HepG2 (cell line): ENCODE data around the gene SP140L. TPM values are rescaled to one million over a fixed set of nuclear protein-coding genes. Genes with fewer than 3 reads are reported as not detected.

Experiments used
- BRD4 ChIP-seq: sonication (generic); formaldehyde crosslinking; IDR thresholded peaks from 2 replicates; pipeline ENCODE4 v1.4.0; 2020; ENCODE audit warnings: missing genetic modification reagents
- FOSL2 ChIP-seq: sonication (generic); formaldehyde crosslinking; IDR thresholded peaks from 2 replicates; pipeline ENCODE4 v1.4.0; 2020; ENCODE audit warnings: missing genetic modification reagents
- HNF4G ChIP-seq, 2 experiments: sonication (generic) in 1 of 2; formaldehyde crosslinking in 1 of 2; IDR thresholded peaks; 2 replicates each; pipeline versions ENCODE4 v1.4.0 to v1.6.1; 2011 to 2020; ENCODE audit warnings: borderline replicate concordance in 2 of 2, low read depth in 2 of 2, mild to moderate bottlenecking in 2 of 2, low read length in 1 of 2, missing genetic modification reagents in 1 of 2, moderate library complexity in 1 of 2
- HOXA5 ChIP-seq: sonication (generic); formaldehyde crosslinking; IDR thresholded peaks from 2 replicates; pipeline ENCODE4 v1.4.0; 2020; ENCODE audit warnings: missing genetic modification reagents
- MTA3 ChIP-seq: sonication (generic); formaldehyde crosslinking; IDR thresholded peaks from 2 replicates; pipeline ENCODE4 v1.4.0; 2020; ENCODE audit warnings: missing genetic modification reagents
- MYC ChIP-seq: sonication (generic); formaldehyde crosslinking; IDR thresholded peaks from 2 replicates; pipeline ENCODE4 v1.9.0; 2021; ENCODE audit warnings: missing genetic modification reagents, borderline replicate concordance
- NFIB ChIP-seq: sonication (generic); formaldehyde crosslinking; IDR thresholded peaks from 2 replicates; pipeline ENCODE4 v1.9.0; 2021; ENCODE audit warnings: missing genetic modification reagents, mild to moderate bottlenecking, borderline replicate concordance
- PCBP1 ChIP-seq: fragments of 200-400 bp; formaldehyde crosslinking; IDR thresholded peaks from 2 replicates; pipeline ENCODE4 v1.6.1; 2017; ENCODE audit warnings: mild to moderate bottlenecking, low read depth, low read length, borderline replicate concordance
- ZKSCAN8 ChIP-seq: IDR thresholded peaks from 2 replicates; pipeline ENCODE4 v1.6.1; 2016; ENCODE audit warnings: borderline replicate concordance, missing genetic modification reagents, missing compliant biosample characterization
- ZMAT3 ChIP-seq: sonication (generic); formaldehyde crosslinking; conservative IDR thresholded peaks from 2 replicates; pipeline ENCODE4 v1.7.0; 2021; ENCODE audit warnings: missing genetic modification reagents
- ZNF292 ChIP-seq: sonication (generic); formaldehyde crosslinking; IDR thresholded peaks from 2 replicates; pipeline ENCODE4 v1.8.1; 2022; ENCODE audit warnings: mild to moderate bottlenecking, low read depth, missing genetic modification reagents, borderline replicate concordance
- ZNF660 ChIP-seq: sonication (generic); formaldehyde crosslinking; IDR thresholded peaks from 2 replicates; pipeline ENCODE4 v1.5.1; 2020; ENCODE audit warnings: mild to moderate bottlenecking, low read depth, missing genetic modification reagents, borderline replicate concordance
- ZNF770 ChIP-seq: sonication (generic); formaldehyde crosslinking; IDR thresholded peaks from 2 replicates; pipeline ENCODE4 v1.5.0; 2020; ENCODE audit warnings: mild to moderate bottlenecking, missing genetic modification reagents
- polyA plus RNA-seq, 8 experiments: library from polyadenylated mRNA; depleted of rRNA in 3 of 8; stranded (reverse) in 7 of 8; unstranded in 1 of 8; fragments of >200 nt; fragmentation: Illumina TruSeq in 4 of 8; extraction: Trizol in 4 of 8; gene quantifications; 2 replicates each; pipeline versions ENCODE4 v1.2.1 to v1.2.3, GENCODE V29; 2011 to 2016; ENCODE audit warnings: low read depth in 4 of 8, missing spikeins in 1 of 8, mixed read lengths in 1 of 8; ENCODE audit not compliant: insufficient read depth in 1 of 8
- total RNA-seq, 5 experiments: library from RNA; depleted of rRNA; stranded (reverse); fragments of >200 nt; fragmentation: Illumina TruSeq; extraction: Trizol; gene quantifications; 2 replicates each; pipeline ENCODE4 v1.2.3, GENCODE V29; 2016; ENCODE audit warnings: low read depth in 1 of 5
- TF ChIP-seq, protein P1 (sequence below): IDR thresholded peaks from 2 replicates; pipeline ENCODE4 v1.6.1; 2016
- TF ChIP-seq, protein P2 (sequence below): sonication (generic); formaldehyde crosslinking; IDR thresholded peaks from 2 replicates; pipeline ENCODE4 v1.5.0; 2020; ENCODE audit warnings: mild to moderate bottlenecking, missing genetic modification reagents
- TF ChIP-seq, protein P3 (sequence below), 2 experiments: sonication (generic) in 1 of 2; formaldehyde crosslinking in 1 of 2; IDR thresholded peaks; 2 replicates each; pipeline versions ENCODE4 v1.5.1 to v1.6.1; 2011 to 2020; ENCODE audit warnings: borderline replicate concordance in 1 of 2, low read depth in 1 of 2, low read length in 1 of 2, mild to moderate bottlenecking in 1 of 2, missing genetic modification reagents in 1 of 2, moderate library complexity in 1 of 2
- TF ChIP-seq, protein P4 (sequence below): IDR thresholded peaks from 2 replicates; pipeline ENCODE4 v1.6.1; 2012; ENCODE audit warnings: low read length, improper control_type of control experiment

The SP140L gene
- total and polyA plus RNA-seq, 2 of the 13 experiments (the other 11 are each of a cell fraction or from before 2014, with no cell fraction given), result 10.9 to 17.5 TPM

DNA sequence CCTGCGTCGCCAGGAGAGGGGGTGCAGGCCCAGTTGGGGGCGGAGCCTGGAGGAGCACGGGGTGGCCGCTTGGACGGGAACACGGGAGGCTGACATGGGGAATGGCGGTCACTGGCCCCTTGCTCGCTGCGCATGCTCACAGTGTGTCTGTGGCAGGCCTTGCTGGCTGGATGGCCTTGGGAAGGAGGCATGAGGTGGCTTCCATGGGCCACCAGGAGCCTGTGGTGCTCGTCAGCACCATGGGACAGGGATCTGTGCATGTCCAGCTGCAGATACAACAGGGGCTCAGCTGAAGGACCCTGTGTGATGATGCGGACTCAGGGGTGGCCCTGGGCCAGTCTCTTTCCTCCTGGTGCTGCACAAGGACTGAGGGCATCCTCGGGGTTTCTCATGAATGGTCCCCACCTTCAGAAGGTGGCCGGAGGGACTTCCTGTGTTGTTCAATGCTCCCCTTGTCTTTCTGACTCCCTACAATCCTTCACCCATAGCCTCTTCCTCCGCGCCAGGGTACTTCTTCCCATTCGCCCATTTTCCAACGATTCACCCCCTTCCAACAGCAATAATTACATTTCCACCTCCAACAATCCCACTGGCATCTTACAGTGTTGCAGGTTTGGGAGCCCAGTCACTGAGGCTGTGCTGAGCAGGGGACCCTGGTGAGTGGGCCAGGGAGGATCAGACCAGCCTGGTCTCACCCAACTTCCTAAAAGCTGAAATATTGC, 3.4 kb upstream of the SP140L start (continued):
- 0 out of 2 replicates have a peak, but pooled peaks have one; percentile 73 for TF ChIP-seq HOXA5 (CRISPR knock-in tag)
- no peak for TF ChIP-seq MTA3
- TF ChIP-seq ZMAT3 (CRISPR knock-in tag), result no peak
- no peak for TF ChIP-seq ZNF660
- TF ChIP-seq BRD4 (CRISPR knock-in tag), result peak; percentile 88
- TF ChIP-seq FOSL2, result no peak
- TF ChIP-seq, protein P1, sequence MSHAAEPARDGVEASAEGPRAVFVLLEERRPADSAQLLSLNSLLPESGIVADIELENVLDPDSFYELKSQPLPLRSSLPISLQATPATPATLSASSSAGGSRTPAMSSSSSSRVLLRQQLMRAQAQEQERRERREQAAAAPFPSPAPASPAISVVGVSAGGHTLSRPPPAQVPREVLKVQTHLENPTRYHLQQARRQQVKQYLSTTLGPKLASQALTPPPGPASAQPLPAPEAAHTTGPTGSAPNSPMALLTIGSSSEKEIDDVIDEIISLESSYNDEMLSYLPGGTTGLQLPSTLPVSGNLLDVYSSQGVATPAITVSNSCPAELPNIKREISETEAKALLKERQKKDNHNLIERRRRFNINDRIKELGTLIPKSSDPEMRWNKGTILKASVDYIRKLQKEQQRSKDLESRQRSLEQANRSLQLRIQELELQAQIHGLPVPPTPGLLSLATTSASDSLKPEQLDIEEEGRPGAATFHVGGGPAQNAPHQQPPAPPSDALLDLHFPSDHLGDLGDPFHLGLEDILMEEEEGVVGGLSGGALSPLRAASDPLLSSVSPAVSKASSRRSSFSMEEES, result 0 out of 2 replicates have a peak, but pooled peaks have one; percentile 35
- no peak for TF ChIP-seq ZNF770 (CRISPR knock-in tag)
- no peak for TF ChIP-seq HNF4G (IDR thresholded peaks at IDR 0.05; ENCODE audit: borderline replicate concordance, low read depth, low read length)
- TF ChIP-seq HNF4G (CRISPR knock-in tag; IDR thresholded peaks at IDR 0.05; ENCODE audit: borderline replicate concordance, low read depth), result no peak
- peak; percentile 63 for TF ChIP-seq MYC (CRISPR knock-in tag)
- TF ChIP-seq, protein P2, sequence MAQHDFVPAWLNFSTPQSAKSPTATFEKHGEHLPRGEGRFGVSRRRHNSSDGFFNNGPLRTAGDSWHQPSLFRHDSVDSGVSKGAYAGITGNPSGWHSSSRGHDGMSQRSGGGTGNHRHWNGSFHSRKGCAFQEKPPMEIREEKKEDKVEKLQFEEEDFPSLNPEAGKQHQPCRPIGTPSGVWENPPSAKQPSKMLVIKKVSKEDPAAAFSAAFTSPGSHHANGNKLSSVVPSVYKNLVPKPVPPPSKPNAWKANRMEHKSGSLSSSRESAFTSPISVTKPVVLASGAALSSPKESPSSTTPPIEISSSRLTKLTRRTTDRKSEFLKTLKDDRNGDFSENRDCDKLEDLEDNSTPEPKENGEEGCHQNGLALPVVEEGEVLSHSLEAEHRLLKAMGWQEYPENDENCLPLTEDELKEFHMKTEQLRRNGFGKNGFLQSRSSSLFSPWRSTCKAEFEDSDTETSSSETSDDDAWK (CRISPR knock-in tag), result no peak
- no peak for TF ChIP-seq ZKSCAN8 (CRISPR knock-in tag)
- TF ChIP-seq PCBP1, result 0 out of 2 replicates have a peak, but pooled peaks have one; percentile 58
- TF ChIP-seq ZNF292, result peak; percentile 65; the same call in 1 of the 2 replicates
- TF ChIP-seq, protein P3, sequence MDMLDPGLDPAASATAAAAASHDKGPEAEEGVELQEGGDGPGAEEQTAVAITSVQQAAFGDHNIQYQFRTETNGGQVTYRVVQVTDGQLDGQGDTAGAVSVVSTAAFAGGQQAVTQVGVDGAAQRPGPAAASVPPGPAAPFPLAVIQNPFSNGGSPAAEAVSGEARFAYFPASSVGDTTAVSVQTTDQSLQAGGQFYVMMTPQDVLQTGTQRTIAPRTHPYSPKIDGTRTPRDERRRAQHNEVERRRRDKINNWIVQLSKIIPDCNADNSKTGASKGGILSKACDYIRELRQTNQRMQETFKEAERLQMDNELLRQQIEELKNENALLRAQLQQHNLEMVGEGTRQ (IDR thresholded peaks at IDR 0.05; ENCODE audit: low read depth, low read length), result no peak
- TF ChIP-seq, protein P3 (CRISPR knock-in tag; IDR thresholded peaks at IDR 0.05; ENCODE audit: borderline replicate concordance), result no peak
- TF ChIP-seq, protein P4, sequence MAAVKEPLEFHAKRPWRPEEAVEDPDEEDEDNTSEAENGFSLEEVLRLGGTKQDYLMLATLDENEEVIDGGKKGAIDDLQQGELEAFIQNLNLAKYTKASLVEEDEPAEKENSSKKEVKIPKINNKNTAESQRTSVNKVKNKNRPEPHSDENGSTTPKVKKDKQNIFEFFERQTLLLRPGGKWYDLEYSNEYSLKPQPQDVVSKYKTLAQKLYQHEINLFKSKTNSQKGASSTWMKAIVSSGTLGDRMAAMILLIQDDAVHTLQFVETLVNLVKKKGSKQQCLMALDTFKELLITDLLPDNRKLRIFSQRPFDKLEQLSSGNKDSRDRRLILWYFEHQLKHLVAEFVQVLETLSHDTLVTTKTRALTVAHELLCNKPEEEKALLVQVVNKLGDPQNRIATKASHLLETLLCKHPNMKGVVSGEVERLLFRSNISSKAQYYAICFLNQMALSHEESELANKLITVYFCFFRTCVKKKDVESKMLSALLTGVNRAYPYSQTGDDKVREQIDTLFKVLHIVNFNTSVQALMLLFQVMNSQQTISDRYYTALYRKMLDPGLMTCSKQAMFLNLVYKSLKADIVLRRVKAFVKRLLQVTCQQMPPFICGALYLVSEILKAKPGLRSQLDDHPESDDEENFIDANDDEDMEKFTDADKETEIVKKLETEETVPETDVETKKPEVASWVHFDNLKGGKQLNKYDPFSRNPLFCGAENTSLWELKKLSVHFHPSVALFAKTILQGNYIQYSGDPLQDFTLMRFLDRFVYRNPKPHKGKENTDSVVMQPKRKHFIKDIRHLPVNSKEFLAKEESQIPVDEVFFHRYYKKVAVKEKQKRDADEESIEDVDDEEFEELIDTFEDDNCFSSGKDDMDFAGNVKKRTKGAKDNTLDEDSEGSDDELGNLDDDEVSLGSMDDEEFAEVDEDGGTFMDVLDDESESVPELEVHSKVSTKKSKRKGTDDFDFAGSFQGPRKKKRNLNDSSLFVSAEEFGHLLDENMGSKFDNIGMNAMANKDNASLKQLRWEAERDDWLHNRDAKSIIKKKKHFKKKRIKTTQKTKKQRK, result no peak
- TF ChIP-seq NFIB, result no peak
